PFSK-1 (cell line): ENCODE results near the gene TWF1.

ENCODE experiments used
- FOXP2 ChIP-seq: optimal IDR thresholded peaks from 2 replicates; pipeline ENCODE3; 2011; ENCODE audit warnings: borderline replicate concordance, control low read depth, inconsistent platforms; ENCODE audit not compliant: insufficient read depth; ENCODE audit errors: extremely low read length, extremely low read depth
- POLR2AphosphoS5 ChIP-seq: IDR thresholded peaks from 2 replicates; pipeline ENCODE4 v1.6.1; 2012; ENCODE audit warnings: low read depth, mild to moderate bottlenecking, control low read depth, low read length, moderate library complexity
- SIN3A ChIP-seq: IDR thresholded peaks from 2 replicates; pipeline ENCODE4 v1.6.1; 2012; ENCODE audit warnings: mild to moderate bottlenecking, low read length, moderate library complexity, borderline replicate concordance; ENCODE audit not compliant: insufficient read depth
- TF ChIP-seq, protein P1 (sequence below), 2 experiments: IDR thresholded peaks; 2 replicates each; pipeline versions ENCODE4 v1.6.1 to v1.8.0; 2011 to 2012; ENCODE audit warnings: low read depth in 2 of 2, low read length in 2 of 2, control low read depth in 1 of 2, inconsistent platforms in 1 of 2, mild to moderate bottlenecking in 1 of 2, moderate library complexity in 1 of 2; ENCODE audit not compliant: insufficient read depth in 1 of 2

DNA sequence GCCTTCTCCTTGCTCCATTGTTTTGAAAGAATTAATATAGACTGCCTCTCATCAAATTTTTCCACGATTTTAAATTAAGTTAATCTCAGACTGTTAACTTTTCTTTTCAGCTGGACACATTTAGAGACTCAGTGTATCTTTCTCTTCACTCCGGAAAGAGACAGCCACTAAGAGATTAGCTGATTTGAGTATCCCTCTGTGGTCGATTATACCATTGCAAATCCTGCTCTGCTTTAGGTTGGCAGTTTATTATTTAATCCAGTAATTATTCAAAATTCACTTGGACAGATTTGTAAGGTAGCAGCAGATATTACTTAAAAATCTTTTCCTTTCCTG, 588 bp upstream of the TWF1 start:
- TF ChIP-seq, protein P1, sequence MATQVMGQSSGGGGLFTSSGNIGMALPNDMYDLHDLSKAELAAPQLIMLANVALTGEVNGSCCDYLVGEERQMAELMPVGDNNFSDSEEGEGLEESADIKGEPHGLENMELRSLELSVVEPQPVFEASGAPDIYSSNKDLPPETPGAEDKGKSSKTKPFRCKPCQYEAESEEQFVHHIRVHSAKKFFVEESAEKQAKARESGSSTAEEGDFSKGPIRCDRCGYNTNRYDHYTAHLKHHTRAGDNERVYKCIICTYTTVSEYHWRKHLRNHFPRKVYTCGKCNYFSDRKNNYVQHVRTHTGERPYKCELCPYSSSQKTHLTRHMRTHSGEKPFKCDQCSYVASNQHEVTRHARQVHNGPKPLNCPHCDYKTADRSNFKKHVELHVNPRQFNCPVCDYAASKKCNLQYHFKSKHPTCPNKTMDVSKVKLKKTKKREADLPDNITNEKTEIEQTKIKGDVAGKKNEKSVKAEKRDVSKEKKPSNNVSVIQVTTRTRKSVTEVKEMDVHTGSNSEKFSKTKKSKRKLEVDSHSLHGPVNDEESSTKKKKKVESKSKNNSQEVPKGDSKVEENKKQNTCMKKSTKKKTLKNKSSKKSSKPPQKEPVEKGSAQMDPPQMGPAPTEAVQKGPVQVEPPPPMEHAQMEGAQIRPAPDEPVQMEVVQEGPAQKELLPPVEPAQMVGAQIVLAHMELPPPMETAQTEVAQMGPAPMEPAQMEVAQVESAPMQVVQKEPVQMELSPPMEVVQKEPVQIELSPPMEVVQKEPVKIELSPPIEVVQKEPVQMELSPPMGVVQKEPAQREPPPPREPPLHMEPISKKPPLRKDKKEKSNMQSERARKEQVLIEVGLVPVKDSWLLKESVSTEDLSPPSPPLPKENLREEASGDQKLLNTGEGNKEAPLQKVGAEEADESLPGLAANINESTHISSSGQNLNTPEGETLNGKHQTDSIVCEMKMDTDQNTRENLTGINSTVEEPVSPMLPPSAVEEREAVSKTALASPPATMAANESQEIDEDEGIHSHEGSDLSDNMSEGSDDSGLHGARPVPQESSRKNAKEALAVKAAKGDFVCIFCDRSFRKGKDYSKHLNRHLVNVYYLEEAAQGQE (IDR thresholded peaks at IDR 0.05; ENCODE audit: insufficient read depth in 1 of 2, low read depth in 2 of 2, low read length in 2 of 2) = no peak
- no peak for TF ChIP-seq POLR2AphosphoS5
- TF ChIP-seq SIN3A = no peak
- TF ChIP-seq FOXP2 = no peak
